Activated CD8-positive, alpha-beta memory T cell treated with anti-CD3 and anti-CD28 coated beads for 1 hour (primary cell): ENCODE measurements around the gene ZNF354C.

Experiments
- DNase-seq, 2 donors: peaks; one replicate each; pipeline ENCODE4 v3.0.0-alpha.2; 2020; ENCODE audit warnings: low read depth in 1 of 2; ENCODE audit errors: extremely low read depth in 1 of 2

The ZNF354C gene

GRCh38 chr5:179113143-179113530 is 53.0 kb downstream of the ZNF354C start:
- no peak for DNase-seq

DNA sequence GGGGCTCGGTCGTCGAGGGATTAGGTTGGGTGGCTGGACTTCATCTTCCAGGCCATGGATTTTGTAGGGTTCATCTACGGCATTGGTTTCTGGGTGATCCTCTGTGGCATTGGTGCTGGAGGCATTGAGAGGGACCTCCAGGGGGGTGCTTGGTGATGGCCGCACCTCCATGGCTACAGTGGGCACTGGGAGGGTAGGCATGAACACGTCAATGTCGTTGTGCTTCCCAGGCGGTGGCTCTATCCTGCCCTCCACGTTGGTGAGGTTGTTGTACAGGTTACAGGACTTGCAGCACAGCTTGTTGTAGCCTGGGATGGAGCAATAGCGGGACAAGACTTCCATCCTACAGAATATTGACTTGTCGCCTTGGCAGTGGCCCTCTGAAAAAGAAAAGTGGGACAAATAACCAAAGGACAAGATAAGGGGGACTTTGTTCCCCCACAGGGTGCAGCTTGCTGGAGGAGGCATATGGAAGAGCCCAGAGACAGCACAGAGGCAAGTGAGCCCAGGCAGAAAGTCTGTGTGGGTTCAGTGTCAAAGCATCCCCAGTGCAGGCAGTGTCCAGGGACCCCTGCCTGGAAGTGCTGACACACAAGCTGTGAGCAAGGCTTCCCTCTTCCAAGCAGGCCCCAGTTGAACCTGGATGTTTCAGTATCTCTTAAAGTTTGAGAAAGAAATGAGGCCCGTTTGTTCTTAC is 53.9 kb downstream of the ZNF354C start:
- DNase-seq = no peak

DNA sequence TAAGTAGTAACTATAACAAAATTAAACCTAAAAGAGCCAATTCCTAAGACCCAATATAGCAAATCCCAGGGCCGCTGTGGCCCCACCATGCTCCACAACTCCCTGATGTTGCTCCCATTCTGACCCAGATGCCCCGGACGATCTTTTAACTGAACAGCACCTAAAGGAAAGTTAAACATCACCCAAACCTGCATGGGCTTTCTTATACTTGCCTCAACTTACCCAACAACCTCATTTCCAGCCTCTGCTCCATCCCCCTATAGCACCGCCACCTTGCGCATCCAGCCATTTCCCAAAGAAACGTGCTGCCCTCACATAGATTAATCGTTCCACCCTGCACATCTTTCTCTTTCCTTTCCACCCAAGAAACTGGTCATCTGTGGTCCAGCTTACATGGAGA is 54.6 kb downstream of the ZNF354C start:
- no peak for DNase-seq

- no peak for DNase-seq
Observed at GRCh38 chr5:179115307-179115706, 55.1 kb downstream of the ZNF354C start.

GRCh38 chr5:179115845-179116524 is 55.8 kb downstream of the ZNF354C start:
- DNase-seq = no peak

DNA sequence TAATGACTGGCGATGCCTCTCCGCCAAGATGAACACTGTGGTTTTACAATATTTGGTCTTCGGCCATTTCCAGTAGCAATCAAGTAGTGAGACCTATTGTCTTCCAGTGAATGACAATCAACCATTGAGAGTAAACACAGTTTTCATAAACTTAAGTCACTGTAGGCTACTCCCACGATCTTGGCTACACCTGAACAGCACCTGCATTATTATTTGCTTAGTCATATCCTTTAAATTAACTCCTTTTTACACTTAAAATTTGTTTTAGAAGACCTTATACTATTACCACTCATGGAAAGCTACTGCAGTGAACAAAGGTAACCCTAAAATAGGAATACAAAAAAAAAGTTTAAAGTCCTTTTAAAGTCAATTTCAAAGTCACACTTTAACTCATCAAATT is 58.2 kb downstream of the ZNF354C start:
- no peak for DNase-seq

GRCh38 chr5:179118756-179119414 is 58.7 kb downstream of the ZNF354C start:
- DNase-seq = no peak

DNA sequence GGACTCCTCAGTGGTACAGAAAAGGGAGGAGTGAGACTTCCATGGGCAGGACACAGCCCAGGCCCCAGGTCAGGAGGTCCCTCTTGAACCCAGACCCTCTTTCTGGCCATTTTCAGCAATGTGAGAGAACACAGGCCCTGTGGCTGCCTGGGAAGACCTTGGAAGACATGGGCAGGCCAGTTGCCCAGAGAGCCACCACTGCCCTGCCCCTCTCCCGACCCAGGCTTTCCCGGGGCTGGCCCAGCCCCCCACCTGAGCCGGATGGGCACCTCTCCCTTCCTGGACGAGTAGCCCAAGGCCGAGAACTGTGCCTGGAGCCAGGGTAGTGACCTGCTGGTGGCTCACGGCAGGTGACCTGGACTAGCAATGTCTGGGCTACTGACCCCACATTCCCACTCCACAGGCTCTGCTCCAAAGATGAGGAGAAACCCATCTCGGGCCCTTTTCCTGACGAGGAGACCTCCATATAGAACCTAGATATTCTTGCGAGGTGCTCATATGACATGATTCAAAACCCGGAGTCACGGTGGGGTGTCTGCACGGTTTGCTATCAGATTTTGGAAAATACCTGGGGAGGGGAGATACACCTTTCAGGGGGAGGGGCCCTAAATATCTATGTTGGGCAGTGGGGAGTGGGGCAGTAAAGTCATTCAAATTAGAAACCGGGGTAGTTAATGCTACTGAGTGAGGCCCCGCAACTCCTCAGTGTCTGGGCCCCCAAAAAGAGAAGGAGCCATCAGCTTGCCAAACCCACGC is 59.4 kb downstream of the ZNF354C start:
- no peak for DNase-seq

- no peak for DNase-seq
Observed at GRCh38 chr5:179120421-179120861, 60.3 kb downstream of the ZNF354C start.

GRCh38 chr5:179120951-179121666 is 60.9 kb downstream of the ZNF354C start:
- DNase-seq = no peak

DNA sequence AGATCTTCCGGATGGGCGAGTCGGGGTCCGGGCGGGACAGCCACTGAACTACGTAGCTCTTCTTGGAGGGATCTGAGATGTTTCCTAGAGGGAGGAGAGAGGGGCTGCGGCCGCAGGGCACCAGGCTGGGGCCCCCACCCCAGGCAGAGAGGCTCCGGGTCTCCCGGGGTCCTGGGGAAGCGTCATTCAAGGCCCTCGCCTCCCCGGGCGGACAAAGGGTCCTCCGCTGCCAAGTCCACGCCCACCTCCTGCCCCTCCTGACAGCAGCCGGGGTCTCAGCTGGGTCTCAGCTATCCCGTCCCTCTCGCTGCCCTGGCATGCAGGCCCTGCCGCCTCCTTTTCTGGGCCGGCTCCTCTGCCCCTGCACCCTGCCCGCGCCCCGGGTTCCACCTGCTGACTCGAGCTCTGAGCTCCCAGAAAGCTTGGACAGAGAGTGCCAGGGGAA is 61.5 kb downstream of the ZNF354C start:
- DNase-seq = no peak

DNA sequence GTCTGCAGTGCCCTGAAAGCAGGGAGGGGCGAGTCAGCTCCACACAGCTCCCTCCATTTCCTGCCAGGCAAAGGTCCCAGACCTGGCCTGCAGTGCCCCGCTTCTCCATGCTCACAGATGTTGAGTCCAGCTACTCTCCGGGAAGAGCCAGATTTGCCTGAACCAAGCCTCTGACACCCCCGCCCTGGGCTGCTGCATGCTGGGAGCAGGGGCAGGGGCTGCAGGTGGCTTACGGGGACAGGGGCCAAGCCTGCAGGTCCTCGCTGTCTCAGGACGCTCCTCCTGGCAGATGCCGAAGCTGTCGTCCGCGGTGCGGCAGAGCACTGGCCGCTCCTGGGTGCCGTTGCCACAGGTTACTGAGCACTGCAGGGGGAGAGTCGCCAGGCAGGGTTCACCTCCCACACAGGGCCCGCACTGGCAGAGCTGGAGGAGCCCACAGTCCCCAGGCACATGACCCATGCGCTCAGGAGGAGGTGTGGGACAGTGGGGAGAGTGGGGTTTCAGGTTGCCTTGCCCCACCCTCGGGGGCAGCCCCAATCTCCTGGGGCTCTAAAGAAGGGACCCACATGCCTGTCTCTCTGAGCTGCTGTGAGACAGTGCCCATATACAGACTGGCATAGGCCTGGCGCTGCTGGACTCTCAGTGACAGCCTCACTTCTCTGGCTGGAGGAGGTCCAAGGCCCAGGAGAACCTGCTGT is 62.4 kb downstream of the ZNF354C start:
- DNase-seq = no peak

DNA sequence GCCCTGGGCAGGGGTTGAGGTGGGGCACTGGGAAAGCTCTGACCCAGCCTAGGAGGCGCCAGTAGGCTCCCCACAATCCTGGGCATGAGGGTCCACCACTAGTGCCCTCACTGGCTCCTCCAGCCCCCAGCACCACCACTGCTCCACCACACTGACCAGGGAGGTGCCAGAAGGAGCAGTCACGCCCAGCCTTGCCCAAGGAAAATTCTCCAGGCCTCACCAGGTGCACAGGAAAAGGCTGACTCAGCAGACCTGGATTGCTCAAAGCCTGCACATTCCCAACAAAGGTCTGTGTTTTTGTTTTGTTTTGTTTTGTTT is 62.9 kb downstream of the ZNF354C start:
- no peak for DNase-seq

GRCh38 chr5:179123491-179124272 is 63.5 kb downstream of the ZNF354C start:
- DNase-seq = no peak

DNA sequence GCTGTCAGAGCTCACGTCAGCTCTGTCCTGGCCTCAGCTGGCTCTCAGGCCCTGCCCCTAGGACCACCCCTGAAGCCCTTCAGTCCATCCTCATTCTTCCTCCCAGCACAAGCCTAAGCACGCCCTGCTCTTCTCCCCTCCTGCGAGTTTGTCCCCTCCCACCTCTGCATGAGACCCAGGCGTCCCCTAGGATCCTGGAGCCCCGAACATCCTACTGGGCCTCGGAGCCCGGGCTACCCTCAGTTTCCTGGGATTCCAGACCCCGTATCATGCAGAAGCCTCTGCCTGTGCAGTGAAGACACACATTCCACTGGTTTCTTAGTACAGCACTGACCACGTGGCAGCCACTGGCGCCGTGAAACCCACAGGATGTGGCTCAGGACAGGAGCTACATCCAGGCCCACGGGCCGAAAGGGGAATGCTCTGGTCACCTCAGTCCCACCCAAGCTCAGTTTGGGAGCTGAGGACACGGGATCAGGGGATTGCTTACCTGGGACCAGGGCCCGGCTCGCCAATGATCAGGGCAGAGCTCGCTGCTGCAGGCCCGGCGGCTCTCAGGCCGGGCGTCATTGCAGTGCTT is 64.2 kb downstream of the ZNF354C start:
- no peak for DNase-seq

DNA sequence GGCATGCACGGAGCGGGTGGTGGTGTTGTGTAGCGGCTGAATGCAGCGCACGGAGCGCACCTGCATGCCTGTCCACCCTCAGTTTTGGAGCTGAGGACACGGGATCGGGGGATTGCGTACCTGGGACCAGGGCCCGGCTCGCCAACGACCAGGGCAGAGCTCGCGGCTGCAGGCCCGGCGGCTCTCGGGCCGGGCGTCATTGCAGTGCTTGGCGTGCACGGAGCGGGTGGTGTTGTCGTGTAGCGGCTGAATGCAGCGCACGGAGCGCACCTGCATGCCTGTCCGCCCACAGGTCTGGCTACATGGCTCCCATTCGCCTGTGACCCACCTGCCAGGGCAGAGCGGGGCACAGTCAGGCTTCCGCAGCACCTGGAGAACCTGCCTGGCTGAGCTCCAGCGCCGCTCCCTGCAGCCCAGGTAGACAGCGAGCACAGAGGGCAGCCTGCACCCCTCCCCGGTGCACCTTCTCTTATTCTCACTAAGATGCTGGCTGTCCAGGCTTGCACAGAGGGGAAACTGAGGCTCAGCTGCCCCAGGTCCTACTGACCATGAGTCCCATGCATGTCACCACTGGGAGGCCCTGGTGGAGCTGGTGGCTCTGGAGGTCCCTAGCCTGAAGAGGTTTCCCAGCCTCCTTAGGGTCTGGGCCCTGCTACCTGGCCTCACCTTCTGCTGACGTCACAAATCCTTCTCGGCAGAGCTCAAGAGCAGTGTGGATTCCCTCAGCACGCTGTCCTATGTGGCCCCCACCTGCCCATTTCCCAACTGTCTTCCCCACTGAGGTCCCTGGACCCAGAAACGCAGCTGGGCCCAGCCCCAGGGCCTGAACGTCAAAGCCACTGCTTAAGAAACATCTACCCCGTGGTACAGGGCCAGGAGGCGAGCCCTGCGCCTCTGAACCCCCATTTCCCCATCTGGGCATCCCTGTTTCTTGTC is 64.9 kb downstream of the ZNF354C start:
- no peak for DNase-seq

DNA sequence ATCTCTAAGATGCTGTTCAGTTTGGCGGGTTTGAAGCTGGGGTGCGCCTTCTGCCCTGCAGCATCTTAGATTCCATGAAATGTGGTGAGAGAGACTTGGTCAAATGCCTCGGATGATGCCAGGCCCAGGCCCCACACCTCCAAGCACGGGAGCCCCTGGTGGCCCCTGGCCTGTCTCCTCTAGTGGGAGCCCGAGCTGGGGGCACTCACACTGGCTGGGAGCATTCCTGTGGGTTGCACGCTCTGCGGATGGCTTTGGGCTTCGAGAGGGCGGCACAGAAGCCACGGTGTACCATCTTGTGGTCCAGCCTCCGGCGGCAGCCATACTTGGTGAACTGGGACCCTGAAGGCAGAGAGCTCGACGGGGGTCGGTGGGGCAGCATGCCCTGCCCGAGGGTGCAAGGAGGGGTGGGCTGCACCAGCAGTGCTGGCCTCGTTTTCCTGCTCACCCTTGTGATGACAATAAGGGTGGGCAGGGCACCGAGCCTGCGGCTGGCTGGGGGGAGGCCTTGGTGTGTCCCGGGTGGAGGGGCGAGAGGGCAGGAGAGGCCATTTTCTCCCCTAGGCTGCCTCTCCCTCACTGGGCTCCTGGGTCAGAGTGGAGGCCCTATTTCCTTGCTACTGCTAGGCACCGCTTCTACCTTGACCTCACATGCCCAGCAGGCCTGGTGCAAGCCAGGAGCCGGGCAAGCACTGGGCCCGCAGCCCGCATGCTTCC is 65.8 kb downstream of the ZNF354C start:
- DNase-seq = no peak
